Measurements from ENCODE around the gene TMPRSS11D.

Gene TMPRSS11D

GRCh38 chr4:67779631-67780030, 104.2 kb downstream of the TMPRSS11D start:
- no peaks in the 10 kb centered on the region for H3K9me3 ChIP-seq (ENCODE audit: control insufficient read depth, insufficient read depth, low read depth, low read length)
- no peak for TF ChIP-seq ZNF155 (tag by site-specific recombination; IDR thresholded peaks at IDR 0.05)
- no peak for TF ChIP-seq ZNF366 (tag by site-specific recombination; conservative IDR thresholded peaks at IDR 0.05)
- no peak for TF ChIP-seq ZNF174 (tag by site-specific recombination; IDR thresholded peaks at IDR 0.05)
- H3K27ac ChIP-seq (ENCODE audit: extremely low read depth, low read depth, low read length): no peak overlapping the region
- ChIA-PET CTCF (no interaction called here), POLR2A (no interaction called here)
- H3K4me3 ChIP-seq (ENCODE audit: low read depth, low read length): no peak overlapping the region
- H3K36me3 ChIP-seq (ENCODE audit: control insufficient read depth in 2 of 2, insufficient read depth in 1 of 2, low read length in 2 of 2): no peaks in the 10 kb centered on the region
- no peaks in the 10 kb centered on the region for H3K4me1 ChIP-seq (ENCODE audit: control insufficient read depth, insufficient read depth, low read length)

- CTCF ChIA-PET: no interaction called here
- TF ChIP-seq ZNF558 (tag by site-specific recombination; IDR thresholded peaks at IDR 0.05) (no peak), SETDB1 (IDR thresholded peaks at IDR 0.05; ENCODE audit: insufficient read length, low read length) (no peak), SALL2 (tag by site-specific recombination; IDR thresholded peaks at IDR 0.05; ENCODE audit: borderline replicate concordance) (no peak), SCRT2 (tag by site-specific recombination; IDR thresholded peaks at IDR 0.05) (no peak), ZNF768 (tag by site-specific recombination; IDR thresholded peaks at IDR 0.05) (no peak), ZNF311 (tag by site-specific recombination; IDR thresholded peaks at IDR 0.05; ENCODE audit: borderline replicate concordance) (no peak), SP3 (tag by site-specific recombination; IDR thresholded peaks at IDR 0.05) (no peak)
- TF ChIP-seq, protein P1, sequence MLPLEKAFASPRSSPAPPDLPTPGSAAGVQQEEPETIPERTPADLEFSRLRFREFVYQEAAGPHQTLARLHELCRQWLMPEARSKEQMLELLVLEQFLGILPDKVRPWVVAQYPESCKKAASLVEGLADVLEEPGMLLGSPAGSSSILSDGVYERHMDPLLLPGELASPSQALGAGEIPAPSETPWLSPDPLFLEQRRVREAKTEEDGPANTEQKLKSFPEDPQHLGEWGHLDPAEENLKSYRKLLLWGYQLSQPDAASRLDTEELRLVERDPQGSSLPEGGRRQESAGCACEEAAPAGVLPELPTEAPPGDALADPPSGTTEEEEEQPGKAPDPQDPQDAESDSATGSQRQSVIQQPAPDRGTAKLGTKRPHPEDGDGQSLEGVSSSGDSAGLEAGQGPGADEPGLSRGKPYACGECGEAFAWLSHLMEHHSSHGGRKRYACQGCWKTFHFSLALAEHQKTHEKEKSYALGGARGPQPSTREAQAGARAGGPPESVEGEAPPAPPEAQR (tag by site-specific recombination; IDR thresholded peaks at IDR 0.05): no peak
- TF ChIP-seq, protein P2, sequence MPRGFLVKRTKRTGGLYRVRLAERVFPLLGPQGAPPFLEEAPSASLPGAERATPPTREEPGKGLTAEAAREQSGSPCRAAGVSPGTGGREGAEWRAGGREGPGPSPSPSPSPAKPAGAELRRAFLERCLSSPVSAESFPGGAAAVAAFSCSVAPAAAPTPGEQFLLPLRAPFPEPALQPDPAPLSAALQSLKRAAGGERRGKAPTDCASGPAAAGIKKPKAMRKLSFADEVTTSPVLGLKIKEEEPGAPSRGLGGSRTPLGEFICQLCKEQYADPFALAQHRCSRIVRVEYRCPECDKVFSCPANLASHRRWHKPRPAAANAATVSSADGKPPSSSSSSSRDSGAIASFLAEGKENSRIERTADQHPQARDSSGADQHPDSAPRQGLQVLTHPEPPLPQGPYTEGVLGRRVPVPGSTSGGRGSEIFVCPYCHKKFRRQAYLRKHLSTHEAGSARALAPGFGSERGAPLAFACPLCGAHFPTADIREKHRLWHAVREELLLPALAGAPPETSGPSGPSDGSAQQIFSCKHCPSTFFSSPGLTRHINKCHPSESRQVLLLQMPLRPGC (tag by site-specific recombination; IDR thresholded peaks at IDR 0.05): no peak
- Histone ChIP-seq H3K36me3 (ENCODE audit: control insufficient read depth in 2 of 2, insufficient read depth in 1 of 2, low read length in 2 of 2) (no peaks in the 10 kb centered on the region), H3K9me3 (ENCODE audit: control insufficient read depth, insufficient read depth, low read depth, low read length) (no peaks in the 10 kb centered on the region), H3K27ac (ENCODE audit: extremely low read depth, low read depth, low read length) (no peak overlapping the region), H3K4me1 (ENCODE audit: control insufficient read depth, insufficient read depth, low read length) (no peaks in the 10 kb centered on the region), H3K4me3 (ENCODE audit: low read depth, low read length) (no peak overlapping the region)
- POLR2A ChIA-PET: no interaction called here
These were observed 107.1 kb downstream of the TMPRSS11D start for GRCh38 chr4:67776746-67777145.

All from HEK293 (cell line).